Tibial nerve (tissue), 4 donors: ENCODE measurements around the gene SLC39A9.

Source experiments
- EP300 ChIP-seq, 2 donors: sonication (generic); formaldehyde crosslinking; IDR thresholded peaks; one replicate each; pipeline ENCODE4 v1.6.1; 2017; ENCODE audit warnings: antibody characterized with exemption in 2 of 2, mild to moderate bottlenecking in 1 of 2
- TF ChIP-seq, protein P1 (sequence below), 5 experiments: fragments of 200-600 bp in 3 of 5; fragments of 450-650 bp in 2 of 5; sonication (generic) in 3 of 5; IDR thresholded peaks; one replicate each; pipeline ENCODE4 v1.5.1; 2016 to 2019; ENCODE audit warnings: antibody characterized with exemption in 5 of 5, mild to moderate bottlenecking in 3 of 5, moderate library complexity in 2 of 5

DNA sequence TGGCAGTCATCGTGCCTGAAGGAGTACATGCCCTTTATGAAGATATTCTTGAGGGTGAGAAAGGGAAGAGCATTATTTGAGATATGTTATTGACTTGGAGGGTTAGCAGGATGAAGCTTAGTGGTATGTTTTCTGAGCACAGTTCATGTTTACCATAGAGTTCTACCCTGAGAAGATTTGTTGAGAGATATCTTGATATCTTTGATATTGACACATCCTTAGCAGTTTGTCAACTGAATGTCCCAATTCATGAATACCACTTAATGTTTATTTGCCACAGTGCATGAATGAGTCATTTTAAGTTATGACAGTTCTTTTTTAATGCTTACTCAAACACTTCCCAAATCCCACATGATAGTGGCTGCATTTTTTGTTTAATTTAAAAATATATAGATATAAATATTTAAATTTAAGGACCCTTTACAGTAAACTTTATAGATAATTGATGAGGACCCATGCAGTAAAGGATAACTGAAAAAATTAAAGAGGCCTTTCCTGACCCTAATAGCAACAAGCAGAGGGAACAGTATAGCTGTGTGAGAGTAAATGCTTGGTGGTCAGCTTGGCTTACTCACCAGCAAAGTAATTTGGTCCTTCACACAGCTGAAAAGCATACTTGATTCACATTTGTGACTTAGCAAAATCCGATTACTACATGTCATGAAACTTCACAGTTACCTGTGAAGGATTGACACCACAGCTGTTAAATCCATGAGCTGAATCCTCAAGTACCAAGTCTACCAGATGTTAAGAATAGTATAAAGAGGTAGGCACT, 25.8 kb downstream of the SLC39A9 start:
- TF ChIP-seq, protein P1, sequence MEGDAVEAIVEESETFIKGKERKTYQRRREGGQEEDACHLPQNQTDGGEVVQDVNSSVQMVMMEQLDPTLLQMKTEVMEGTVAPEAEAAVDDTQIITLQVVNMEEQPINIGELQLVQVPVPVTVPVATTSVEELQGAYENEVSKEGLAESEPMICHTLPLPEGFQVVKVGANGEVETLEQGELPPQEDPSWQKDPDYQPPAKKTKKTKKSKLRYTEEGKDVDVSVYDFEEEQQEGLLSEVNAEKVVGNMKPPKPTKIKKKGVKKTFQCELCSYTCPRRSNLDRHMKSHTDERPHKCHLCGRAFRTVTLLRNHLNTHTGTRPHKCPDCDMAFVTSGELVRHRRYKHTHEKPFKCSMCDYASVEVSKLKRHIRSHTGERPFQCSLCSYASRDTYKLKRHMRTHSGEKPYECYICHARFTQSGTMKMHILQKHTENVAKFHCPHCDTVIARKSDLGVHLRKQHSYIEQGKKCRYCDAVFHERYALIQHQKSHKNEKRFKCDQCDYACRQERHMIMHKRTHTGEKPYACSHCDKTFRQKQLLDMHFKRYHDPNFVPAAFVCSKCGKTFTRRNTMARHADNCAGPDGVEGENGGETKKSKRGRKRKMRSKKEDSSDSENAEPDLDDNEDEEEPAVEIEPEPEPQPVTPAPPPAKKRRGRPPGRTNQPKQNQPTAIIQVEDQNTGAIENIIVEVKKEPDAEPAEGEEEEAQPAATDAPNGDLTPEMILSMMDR (IDR thresholded peaks at IDR 0.05): no peak
- no peak for TF ChIP-seq EP300 (IDR thresholded peaks at IDR 0.05)
